H9 (cell line): ENCODE results near the gene LHX4. TPM values are rescaled to one million over a fixed set of nuclear protein-coding genes. Genes with fewer than 3 reads are reported as not detected.

ENCODE experiments used
- DNase-seq: peaks from one replicate; pipeline ENCODE4 v3.0.0-alpha.2; 2017
- H2AFZ ChIP-seq: one replicate; pipeline ENCODE4 v1.6.1; 2013; ENCODE audit warnings: mild to moderate bottlenecking, low read length, control low read depth, moderate library complexity
- H2AK5ac ChIP-seq: 2 replicates; pipeline ENCODE4 v1.6.1; 2013; ENCODE audit warnings: low read length, control low read depth, mixed read lengths; ENCODE audit not compliant: insufficient read length
- H2BK120ac ChIP-seq: one replicate; pipeline ENCODE4 v1.6.1; 2013; ENCODE audit warnings: low read depth, mild to moderate bottlenecking, low read length, control low read depth, inconsistent platforms; ENCODE audit not compliant: poor library complexity, severe bottlenecking
- H2BK12ac ChIP-seq: 2 replicates; pipeline ENCODE4 v1.6.1; 2013; ENCODE audit warnings: low read length, control low read depth, mixed read lengths, low read depth; ENCODE audit not compliant: insufficient read length
- H2BK15ac ChIP-seq: 2 replicates; pipeline ENCODE4 v1.6.1; 2013; ENCODE audit warnings: low read depth, low read length, control low read depth
- H2BK20ac ChIP-seq: one replicate; pipeline ENCODE4 v1.6.1; 2013; ENCODE audit warnings: low read depth, mild to moderate bottlenecking, low read length, control low read depth, inconsistent platforms; ENCODE audit not compliant: poor library complexity, severe bottlenecking
- H2BK5ac ChIP-seq: 2 replicates; pipeline ENCODE4 v1.6.1; 2013; ENCODE audit warnings: low read length, control low read depth, mixed read lengths; ENCODE audit not compliant: insufficient read length
- H3K14ac ChIP-seq: 2 replicates; pipeline ENCODE4 v1.6.1; 2013; ENCODE audit warnings: low read length, control low read depth; ENCODE audit not compliant: insufficient read depth
- H3K18ac ChIP-seq: 2 replicates; pipeline ENCODE4 v1.6.1; 2013; ENCODE audit warnings: low read depth, mild to moderate bottlenecking, mixed read lengths, low read length, control low read depth; ENCODE audit not compliant: insufficient read length
- H3K23ac ChIP-seq: 2 replicates; pipeline ENCODE4 v1.6.1; 2013; ENCODE audit warnings: low read length, control low read depth, mixed read lengths, low read depth; ENCODE audit not compliant: insufficient read length
- H3K23me2 ChIP-seq: 2 replicates; pipeline ENCODE4 v1.6.1; 2013; ENCODE audit warnings: low read depth, mild to moderate bottlenecking, mixed read lengths, low read length, control low read depth; ENCODE audit not compliant: insufficient read length, poor library complexity, severe bottlenecking
- H3K27ac ChIP-seq: 2 replicates; pipeline ENCODE4 v1.5.1; 2013; ENCODE audit warnings: low read length, control low read depth, mixed read lengths, low read depth; ENCODE audit not compliant: insufficient read length
- H3K27me3 ChIP-seq: 2 replicates; pipeline ENCODE4 v1.6.1; 2013; ENCODE audit warnings: low read length, control low read depth, inconsistent platforms; ENCODE audit not compliant: insufficient read depth
- H3K4ac ChIP-seq: 2 replicates; pipeline ENCODE4 v1.6.1; 2013; ENCODE audit warnings: low read depth, mild to moderate bottlenecking, control low read depth, inconsistent platforms, low read length, moderate library complexity
- H3K4me1 ChIP-seq: 2 replicates; pipeline ENCODE4 v1.6.1; 2013; ENCODE audit warnings: low read length, control low read depth, inconsistent platforms; ENCODE audit not compliant: insufficient read depth
- H3K4me2 ChIP-seq: 2 replicates; pipeline ENCODE4 v1.6.1; 2013; ENCODE audit warnings: low read length, control low read depth, mixed read lengths; ENCODE audit not compliant: insufficient read length, insufficient read depth
- H3K56ac ChIP-seq: 2 replicates; pipeline ENCODE4 v1.6.1; 2013; ENCODE audit warnings: low read depth, mild to moderate bottlenecking, mixed read lengths, low read length, control low read depth; ENCODE audit not compliant: insufficient read length
- H3K79me1 ChIP-seq: 2 replicates; pipeline ENCODE4 v1.6.1; 2013; ENCODE audit warnings: low read depth, mild to moderate bottlenecking, moderate library complexity, low read length, control low read depth, inconsistent platforms; ENCODE audit not compliant: insufficient read depth, poor library complexity, severe bottlenecking
- H3K79me2 ChIP-seq: 2 replicates; pipeline ENCODE4 v1.6.1; 2013; ENCODE audit warnings: low read length, control low read depth, inconsistent platforms; ENCODE audit not compliant: insufficient read depth
- H3K9ac ChIP-seq: 2 replicates; pipeline ENCODE4 v1.6.1; 2013; ENCODE audit warnings: low read length, control low read depth, mixed read lengths; ENCODE audit not compliant: insufficient read length; ENCODE audit errors: extremely low read depth
- H3K9me3 ChIP-seq: one replicate; pipeline ENCODE4 v1.6.1; 2013; ENCODE audit warnings: low read depth, low read length, inconsistent platforms; ENCODE audit not compliant: control insufficient read depth
- H3T11ph ChIP-seq: one replicate; pipeline ENCODE4 v1.6.1; 2013; ENCODE audit warnings: mild to moderate bottlenecking, low read length, control low read depth, inconsistent platforms
- H4K20me1 ChIP-seq: one replicate; pipeline ENCODE4 v1.6.1; 2013; ENCODE audit not compliant: control insufficient read depth, insufficient read length, insufficient read depth
- H4K5ac ChIP-seq: 2 replicates; pipeline ENCODE4 v1.6.1; 2013; ENCODE audit warnings: low read depth, mild to moderate bottlenecking, mixed read lengths, low read length, control low read depth; ENCODE audit not compliant: insufficient read length
- H4K8ac ChIP-seq: replicated peaks from 2 replicates; pipeline ENCODE4 v1.6.1; 2013; ENCODE audit warnings: low read length, control low read depth, mixed read lengths, low read depth; ENCODE audit not compliant: insufficient read length
- H4K91ac ChIP-seq: 2 replicates; pipeline ENCODE4 v1.6.1; 2013; ENCODE audit warnings: low read depth, mild to moderate bottlenecking, moderate library complexity, mixed read lengths, low read length, control low read depth; ENCODE audit not compliant: insufficient read length
- H3K27ac Mint-ChIP-seq, 3 experiments: 2 replicates in 2 of 3; 3 replicates in 1 of 3; pipeline ENCODE4 v1.8.0; 2020 to 2021; ENCODE audit warnings: mixed read lengths in 3 of 3, mild to moderate bottlenecking in 1 of 3, moderate library complexity in 1 of 3
- H3K27me3 Mint-ChIP-seq: 2 replicates; pipeline ENCODE4 v1.8.0; 2021; ENCODE audit warnings: low read depth, mild to moderate bottlenecking, moderate library complexity, mixed read lengths
- H3K36me3 Mint-ChIP-seq, 3 experiments: 2 replicates in 2 of 3; 3 replicates in 1 of 3; pipeline ENCODE4 v1.8.0; 2020 to 2021; ENCODE audit warnings: low read depth in 3 of 3, mixed read lengths in 3 of 3; ENCODE audit not compliant: insufficient read depth in 1 of 3
- H3K4me1 Mint-ChIP-seq, 2 experiments: 2 replicates each; pipeline ENCODE4 v1.8.0; 2020; ENCODE audit warnings: mixed read lengths in 2 of 2
- H3K4me3 Mint-ChIP-seq, 2 experiments: 2 replicates in 1 of 2; 3 replicates in 1 of 2; pipeline ENCODE4 v1.8.0; 2020 to 2021; ENCODE audit warnings: mild to moderate bottlenecking in 2 of 2, mixed read lengths in 2 of 2, moderate library complexity in 1 of 2
- H3K9me3 Mint-ChIP-seq, 2 experiments: 2 replicates in 1 of 2; 3 replicates in 1 of 2; pipeline ENCODE4 v1.8.0; 2020; ENCODE audit warnings: mild to moderate bottlenecking in 2 of 2, mixed read lengths in 2 of 2, moderate library complexity in 1 of 2
- CTCF ChIP-seq: fragments of 200-600 bp; sonication (generic); conservative IDR thresholded peaks from 3 replicates; pipeline ENCODE4 v1.8.0; 2021; ENCODE audit warnings: antibody characterized with exemption, mild to moderate bottlenecking
- whole genome bisulfite sequencing: extraction: QIAGEN DNeasy Blood & Tissue Kit; methylation state at CpG from one replicate; pipeline ENCODE4 v1.1.7; 2013; ENCODE audit warnings: missing lambda C conversion rate, low lambda C conversion rate, mixed read lengths; ENCODE audit not compliant: insufficient read length; ENCODE audit errors: extremely low coverage; 5-methylcytosine and 5-hydroxymethylcytosine counted together
- total RNA-seq: library from RNA; stranded (reverse); gene quantifications from 2 replicates; pipeline ENCODE4 v1.2.1, GENCODE V29; 2021

Gene LHX4
- total RNA-seq, 1 experiment from 2014 or later, result 1.9 TPM

DNA sequence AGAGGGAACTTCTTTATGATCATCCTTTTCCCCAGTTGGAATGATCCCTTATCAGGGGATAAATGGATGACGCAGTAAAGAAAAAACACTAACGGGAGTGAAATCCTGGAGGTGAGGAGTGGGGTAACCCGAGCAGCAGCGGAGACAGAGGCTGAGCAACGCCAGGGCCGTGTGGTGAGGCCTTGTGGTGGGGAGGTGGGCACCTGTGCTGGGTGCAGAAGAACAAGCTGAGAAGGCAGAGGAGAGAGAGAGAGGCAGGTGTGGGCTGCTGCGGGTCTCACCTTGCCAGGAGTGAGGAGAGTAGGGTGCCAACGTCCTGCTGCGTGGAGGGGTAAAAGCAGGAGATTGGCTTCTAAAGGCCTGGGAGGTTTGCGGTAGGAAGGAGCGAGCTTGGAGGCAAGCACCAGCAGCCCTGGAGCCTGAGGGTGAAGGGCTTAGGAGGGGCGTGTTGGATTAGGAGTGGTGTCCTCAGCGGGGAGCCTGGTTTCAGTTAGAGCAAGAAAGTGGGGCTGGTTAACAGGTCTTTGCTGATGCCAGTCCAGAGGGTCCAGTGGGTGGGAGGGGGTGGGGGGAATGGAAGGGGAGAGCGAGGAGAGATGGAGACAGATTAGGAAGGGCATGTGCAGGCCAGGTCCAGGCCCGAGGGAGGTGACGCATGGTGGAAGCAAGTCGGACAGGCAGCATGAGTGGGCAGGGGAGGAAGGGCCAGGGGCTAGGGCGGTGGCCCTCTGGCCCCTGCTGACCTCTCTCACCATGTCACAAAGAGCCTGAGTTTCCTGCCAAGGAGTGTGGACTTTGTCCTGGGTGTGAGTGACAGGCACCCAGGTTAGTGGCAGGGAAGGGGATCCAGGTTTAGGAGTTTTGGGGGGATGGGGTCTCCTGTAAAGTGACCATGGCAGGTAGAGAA is 36.7 kb upstream of the LHX4 start:
- no peak overlapping the region; a peak in 1 of 5 replicates for H3K4me3 Mint-ChIP-seq
- peak overlapping the region in 2 of 3 experiments; percentile 26 to 53; a peak in 2 of 7 replicates for H3K27ac Mint-ChIP-seq

More for the DNA sequence above, 36.7 kb upstream of the LHX4 start:
- Histone ChIP-seq H2AFZ (no peak overlapping the region), H3K4me2 (no peak overlapping the region), H3K79me2 (no peaks in the 10 kb centered on the region), H3K4ac (no peak overlapping the region), H3K9me3 (no peaks in the 10 kb centered on the region), H2BK12ac (no peak overlapping the region), H2BK120ac (no peak overlapping the region), H3K79me1 (no peaks in the 10 kb centered on the region), H3K14ac (no peak overlapping the region; the same call in 1 of the 2 replicates), H3K23ac (no peak overlapping the region), H4K20me1 (no peaks in the 10 kb centered on the region), H2AK5ac (no peak overlapping the region), H2BK15ac (no peak overlapping the region), H3T11ph (no peak overlapping the region), H3K56ac (no peak overlapping the region), H3K4me1 (no peaks in the 10 kb centered on the region), H3K18ac (no peak overlapping the region), H4K5ac (no peak overlapping the region), H3K27me3 (no peaks in the 10 kb centered on the region), H2BK5ac (no peak overlapping the region), H3K27ac (no peak overlapping the region), H2BK20ac (no peak overlapping the region), H4K91ac (no peak overlapping the region), H4K8ac (no peak overlapping the region), H3K9ac (no peak overlapping the region), H3K23me2 (no peaks in the 10 kb centered on the region)
- Mint-ChIP-seq H3K36me3 (peaks cover 25 to 60% (median 42%) of the 10 kb centered on the region in 3 experiments; a peak in 6 of 7 replicates), H3K9me3 (no peaks in the 10 kb centered on the region), H3K4me1 (peaks cover 5 to 34% of the 10 kb centered on the region in 2 experiments), H3K27me3 (peaks cover 1% of the 10 kb centered on the region; the same call in 1 of the 2 replicates)
- no peak for TF ChIP-seq CTCF
- no peak for DNase-seq
- WGBS, result no CpG with 5 or more reads among the region's 18 CpGs
